H1 (cell line): ENCODE results near the gene HS3ST6. TPM values are rescaled to one million over a fixed set of nuclear protein-coding genes. Genes with fewer than 3 reads are reported as not detected.
A peak's percentile ranks its signal among the peaks of the same experiment; 100 is the strongest.

ENCODE experiments used
- CTCF ChIA-PET: fragments of 300-600 bp; sonication (Branson Sonifier 250); formaldehyde crosslinking; loops from one replicate; lab custom pipeline; 2021; ENCODE audit not compliant: partially characterized antibody; lab: Charles Lee
- POLR2A ChIA-PET: fragments of 300-600 bp; sonication (Branson Sonifier 250); formaldehyde crosslinking; loops from one replicate; lab custom pipeline; 2021; ENCODE audit warnings: inconsistent platforms; ENCODE audit not compliant: partially characterized antibody; lab: Charles Lee
- DNase-seq, 2 experiments: peaks; one replicate each; pipeline versions ENCODE4 v3.0.0 to v3.0.0-alpha.2; 2010 to 2022; ENCODE audit warnings: low spot score in 2 of 2, low read depth in 1 of 2, mixed read lengths in 1 of 2
- FAIRE-seq: peaks from 2 replicates; lab custom pipeline; 2011; peaks lifted over from hg19 to GRCh38; lab: Jason Lieb, UNC
- H2AFZ ChIP-seq: 2 replicates; pipeline ENCODE4 v1.8.1; 2012; ENCODE audit warnings: low read length, inconsistent platforms
- H2AK5ac ChIP-seq: 2 replicates; pipeline ENCODE4 v1.6.1; 2013; ENCODE audit warnings: low read depth, low read length
- H2BK120ac ChIP-seq: replicated peaks from 2 replicates; pipeline ENCODE3; 2013; ENCODE audit warnings: low read depth, low read length, inconsistent platforms
- H2BK12ac ChIP-seq: 2 replicates; pipeline ENCODE4 v1.6.1; 2013; ENCODE audit warnings: low read depth, low read length
- H2BK15ac ChIP-seq: 2 replicates; pipeline ENCODE4 v1.6.1; 2013; ENCODE audit warnings: low read length
- H2BK20ac ChIP-seq: 2 replicates; pipeline ENCODE4 v1.6.1; 2013; ENCODE audit warnings: low read length
- H2BK5ac ChIP-seq: 2 replicates; pipeline ENCODE4 v1.6.1; 2013; ENCODE audit warnings: low read depth, low read length
- H3K14ac ChIP-seq: 2 replicates; pipeline ENCODE4 v1.6.1; 2013; ENCODE audit warnings: inconsistent platforms; ENCODE audit not compliant: insufficient read length
- H3K18ac ChIP-seq: 2 replicates; pipeline ENCODE4 v1.6.1; 2013; ENCODE audit warnings: low read length; ENCODE audit errors: extremely low read depth
- H3K23ac ChIP-seq: 2 replicates; pipeline ENCODE4 v1.6.1; 2013; ENCODE audit warnings: inconsistent platforms; ENCODE audit not compliant: insufficient read length
- H3K23me2 ChIP-seq: 2 replicates; pipeline ENCODE4 v1.6.1; 2013; ENCODE audit warnings: low read depth, low read length
- H3K27ac ChIP-seq: 2 replicates; pipeline ENCODE4 v1.6.1; 2011; ENCODE audit warnings: low read depth, low read length, inconsistent platforms
- H3K27me3 ChIP-seq, 4 experiments: replicated peaks in 1 of 4; 1 replicate in 1 of 4; 2 replicates in 3 of 4; pipeline versions ENCODE4 v1.6.1 to v1.8.1; 2011 to 2013; ENCODE audit warnings: low read length in 3 of 4, mild to moderate bottlenecking in 3 of 4, inconsistent platforms in 2 of 4, mixed read lengths in 2 of 4, moderate library complexity in 1 of 4; ENCODE audit not compliant: control insufficient read depth in 3 of 4, insufficient read depth in 3 of 4; ENCODE audit errors: extremely low read depth in 1 of 4
- H3K36me3 ChIP-seq, 4 experiments: 2 replicates each; pipeline versions ENCODE4 v1.6.1 to v1.8.1; 2011 to 2013; ENCODE audit warnings: mild to moderate bottlenecking in 4 of 4, low read length in 3 of 4, moderate library complexity in 2 of 4, control low read depth in 1 of 4, inconsistent platforms in 1 of 4; ENCODE audit not compliant: insufficient read depth in 4 of 4, control insufficient read depth in 2 of 4
- H3K4ac ChIP-seq: replicated peaks from 2 replicates; pipeline ENCODE3; 2013; ENCODE audit warnings: low read length, low read depth, mixed read lengths, inconsistent platforms; ENCODE audit not compliant: insufficient read length
- H3K4me1 ChIP-seq, 4 experiments: replicated peaks in 1 of 4; 1 replicate in 1 of 4; 2 replicates in 3 of 4; pipeline versions ENCODE4 v1.6.1 to v1.8.1; 2011 to 2013; ENCODE audit warnings: low read length in 3 of 4, inconsistent platforms in 2 of 4, mixed read lengths in 1 of 4; ENCODE audit not compliant: insufficient read depth in 4 of 4, control insufficient read depth in 3 of 4
- H3K4me2 ChIP-seq, 2 experiments: 2 replicates each; pipeline versions ENCODE4 v1.6.1 to v1.8.1; 2011 to 2013; ENCODE audit warnings: low read depth in 2 of 2, low read length in 2 of 2, control low read depth in 1 of 2, inconsistent platforms in 1 of 2, mild to moderate bottlenecking in 1 of 2; ENCODE audit not compliant: insufficient read depth in 1 of 2
- H3K4me3 ChIP-seq, 4 experiments: fragments of 200-600, 300-600 bp in 1 of 4; sonication (generic), shearing (Covaris generic), sonication (Bioruptor Twin) in 1 of 4; 2 replicates each; pipeline versions ENCODE4 v1.5.1 to v1.8.1; 2011 to 2016; ENCODE audit warnings: low read length in 4 of 4, low read depth in 3 of 4, control low read depth in 2 of 4, inconsistent platforms in 2 of 4, mild to moderate bottlenecking in 2 of 4, mixed read lengths in 1 of 4, moderate library complexity in 1 of 4; ENCODE audit not compliant: insufficient read depth in 2 of 4; ENCODE audit errors: extremely low read depth in 1 of 4
- H3K56ac ChIP-seq: replicated peaks from 2 replicates; pipeline ENCODE3; 2013; ENCODE audit warnings: low read depth, mild to moderate bottlenecking, mixed read lengths, low read length, inconsistent platforms; ENCODE audit not compliant: insufficient read length
- H3K79me1 ChIP-seq: 2 replicates; pipeline ENCODE4 v1.6.1; 2013; ENCODE audit warnings: low read depth, low read length, control low read depth
- H3K79me2 ChIP-seq, 2 experiments: 2 replicates each; pipeline versions ENCODE4 v1.6.1 to v1.8.1; 2012 to 2013; ENCODE audit warnings: low read length in 2 of 2, mild to moderate bottlenecking in 2 of 2, inconsistent platforms in 1 of 2; ENCODE audit not compliant: insufficient read depth in 2 of 2, control insufficient read depth in 1 of 2
- H3K9ac ChIP-seq, 4 experiments: replicated peaks in 1 of 4; 1 replicate in 1 of 4; 2 replicates in 3 of 4; pipeline versions ENCODE4 v1.6.1 to v1.8.1; 2011 to 2013; ENCODE audit warnings: low read depth in 3 of 4, low read length in 3 of 4, control low read depth in 2 of 4, mild to moderate bottlenecking in 2 of 4, moderate library complexity in 2 of 4, inconsistent platforms in 1 of 4; ENCODE audit errors: extremely low read depth in 1 of 4
- H3K9me3 ChIP-seq, 2 experiments: 2 replicates each; pipeline versions ENCODE4 v1.6.1 to v1.8.1; 2012 to 2013; ENCODE audit warnings: mild to moderate bottlenecking in 2 of 2, moderate library complexity in 2 of 2, control low read depth in 1 of 2, inconsistent platforms in 1 of 2, low read depth in 1 of 2, low read length in 1 of 2, mixed read lengths in 1 of 2; ENCODE audit not compliant: insufficient read depth in 2 of 2
- H4K20me1 ChIP-seq, 2 experiments: replicated peaks in 1 of 2; 2 replicates each; pipeline versions ENCODE3 to v1.8.1; 2011 to 2013; ENCODE audit warnings: inconsistent platforms in 2 of 2, low read length in 2 of 2, mild to moderate bottlenecking in 1 of 2; ENCODE audit not compliant: insufficient read depth in 2 of 2, control insufficient read depth in 1 of 2
- H4K5ac ChIP-seq: 2 replicates; pipeline ENCODE4 v1.6.1; 2013; ENCODE audit warnings: low read length, low read depth, mixed read lengths, inconsistent platforms; ENCODE audit not compliant: insufficient read length
- H4K8ac ChIP-seq: 2 replicates; pipeline ENCODE4 v1.8.0; 2013; ENCODE audit warnings: mild to moderate bottlenecking, moderate library complexity, low read length, inconsistent platforms; ENCODE audit not compliant: insufficient read depth; ENCODE audit errors: extremely low read depth
- H4K91ac ChIP-seq: replicated peaks from 2 replicates; pipeline ENCODE3; 2013; ENCODE audit warnings: low read length, mixed read lengths, inconsistent platforms; ENCODE audit not compliant: insufficient read length
- ATF2 ChIP-seq: IDR thresholded peaks from 2 replicates; pipeline ENCODE4 v1.6.1; 2012; ENCODE audit warnings: low read length, inconsistent platforms
- CTBP2 ChIP-seq: IDR thresholded peaks from 2 replicates; pipeline ENCODE4 v1.7.0; 2011; ENCODE audit warnings: borderline replicate concordance, mild to moderate bottlenecking, moderate library complexity, mixed read lengths, low read length; ENCODE audit not compliant: insufficient read depth, insufficient read length
- POLR2AphosphoS5 ChIP-seq: IDR thresholded peaks from 2 replicates; pipeline ENCODE4 v1.6.1; 2011; ENCODE audit warnings: low read depth, low read length
- SIRT6 ChIP-seq: IDR thresholded peaks from one replicate; pipeline ENCODE4 v1.7.1; 2012; ENCODE audit warnings: low read length, inconsistent platforms
- SIX5 ChIP-seq: IDR thresholded peaks from 2 replicates; pipeline ENCODE4 v1.6.1; 2011; ENCODE audit warnings: mild to moderate bottlenecking, low read depth, low read length
- SUZ12 ChIP-seq: fragments of 200-600 bp; sonication (generic); IDR thresholded peaks from 2 replicates; pipeline ENCODE4 v1.6.1; 2012; ENCODE audit warnings: mild to moderate bottlenecking, inconsistent platforms, low read length, moderate library complexity, mixed read lengths
- TEAD4 ChIP-seq: IDR thresholded peaks from 2 replicates; pipeline ENCODE4 v1.6.1; 2012; ENCODE audit warnings: low read depth, low read length, inconsistent platforms, mixed read lengths
- YY1 ChIP-seq: IDR thresholded peaks from 2 replicates; pipeline ENCODE4 v1.6.1; 2011; ENCODE audit warnings: low read depth, mild to moderate bottlenecking, low read length
- WGBS, 2 experiments: shearing (Covaris generic) in 1 of 2; methylation state at CpG; one replicate each; pipeline versions ENCODE4 v1.1.6 to v1.1.7; 2013 to 2015; ENCODE audit warnings: low lambda C conversion rate in 2 of 2, mixed read lengths in 2 of 2, inconsistent platforms in 1 of 2, low coverage in 1 of 2, missing lambda C conversion rate in 1 of 2; ENCODE audit not compliant: insufficient replicate concordance in 2 of 2, insufficient coverage in 1 of 2, insufficient read length in 1 of 2; ENCODE audit errors: extremely low coverage in 1 of 2, missing lambda C conversion rate in 1 of 2; 5-methylcytosine and 5-hydroxymethylcytosine counted together
- polyA plus RNA-seq, 7 experiments: library from polyadenylated mRNA; depleted of rRNA in 3 of 7; stranded (reverse) in 5 of 7; unstranded in 2 of 7; fragments of >200 nt in 5 of 7; fragments of 200-250 nt in 2 of 7; gene quantifications; 1 replicate in 5 of 7; 2 replicates in 1 of 7; 4 replicates in 1 of 7; pipeline versions ENCODE4 v1.2.1 to v1.2.3, GENCODE V29; 2011 to 2013; ENCODE audit warnings: missing spikeins in 2 of 7, mixed read lengths in 2 of 7
- total RNA-seq: library from RNA; stranded (reverse); fragmentation: NEBNext Ultra II Directional; extraction: Animal tissue kit (Norgen Biotek cat#: 25700); gene quantifications from 2 replicates; pipeline ENCODE4 v1.2.1, GENCODE V29; 2021
- TF ChIP-seq, protein P1 (sequence below): IDR thresholded peaks from 2 replicates; pipeline ENCODE4 v1.6.1; 2012; ENCODE audit warnings: inconsistent platforms

HS3ST6 gene
- total and polyA plus RNA-seq, 2 of the 8 experiments (the other 6 are each of a cell fraction or from before 2014, with no cell fraction given) = 0.36 to 0.39 TPM

DNA sequence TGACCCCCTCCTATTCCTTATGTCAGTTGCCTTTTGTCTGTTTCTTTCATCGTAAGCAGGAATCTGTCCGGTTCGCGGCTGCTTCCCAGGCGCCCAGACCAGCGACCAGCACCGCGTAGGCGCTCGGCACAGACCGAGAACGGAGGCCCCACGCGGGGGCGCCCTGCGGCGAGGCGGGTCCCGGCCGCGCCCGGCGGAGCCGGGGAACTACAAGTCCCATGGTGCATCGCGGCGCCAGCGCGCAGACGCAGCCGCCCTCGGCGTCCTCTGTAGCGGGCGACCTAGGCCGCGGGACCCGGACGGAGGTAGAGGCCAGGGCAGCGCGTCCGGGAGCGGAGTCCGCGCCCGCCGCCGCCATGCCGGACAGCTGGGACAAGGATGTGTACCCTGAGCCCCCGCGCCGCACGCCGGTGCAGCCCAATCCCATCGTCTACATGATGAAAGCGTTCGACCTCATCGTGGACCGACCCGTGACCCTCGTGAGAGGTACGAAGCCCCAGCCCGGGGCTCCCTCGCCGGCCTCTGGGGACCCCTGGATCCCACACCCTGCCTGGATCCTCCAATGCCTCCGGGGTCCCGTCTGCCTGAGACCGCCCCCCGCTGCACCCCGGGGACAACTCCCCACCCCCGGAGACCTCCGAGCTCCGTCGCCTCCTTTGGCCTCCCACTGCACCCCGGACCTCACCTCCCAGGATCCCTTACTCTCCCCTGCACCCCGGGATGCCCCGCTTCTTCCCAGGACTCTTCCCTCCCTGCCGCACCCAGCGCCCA, 41.2 kb upstream of the HS3ST6 start, which contains the start of gene NDUFB10:
NDUFB10 (plus strand) TSS at position 270 of the 771 bp plus-strand sequence; CDS start at position 357, 87 bp downstream.
- Histone ChIP-seq H3K4me2 (peak within 1 kb of the TSS; percentile 62 to 99), H2BK20ac (no peak within 1 kb of the TSS), H2BK5ac (peak within 1 kb of the TSS; percentile 73; the same call in 1 of the 2 replicates), H4K8ac (peak within 1 kb of the TSS; percentile 16; the same call in 1 of the 2 replicates), H3K79me1 (peaks cover 4% of the 10 kb centered on the region), H3K4me3 (peak within 1 kb of the TSS; percentile 78 to 93 (median 86)), H4K20me1 (peaks cover 10 to 17% of the 10 kb centered on the region in 2 experiments), H3K36me3 (peaks cover 17 to 34% (median 28%) of the 10 kb centered on the region in 4 experiments), H2AFZ (peak within 1 kb of the TSS; percentile 31; the same call in 1 of the 2 replicates), H3K79me2 (peaks cover 10 to 27% of the 10 kb centered on the region in 2 experiments), H2AK5ac (0 out of 2 replicates have a peak within 1 kb of the TSS, but pooled peaks have one; percentile 10), H2BK15ac (peak within 1 kb of the TSS; percentile 72; the same call in 1 of the 2 replicates), H3K23ac (no peak within 1 kb of the TSS), H4K91ac (peak within 1 kb of the TSS; percentile 76), H3K23me2 (peaks cover 14% of the 10 kb centered on the region), H3K27ac (peak within 1 kb of the TSS; percentile 55), H2BK120ac (no peak within 1 kb of the TSS), H3K9me3 (no peaks in the 10 kb centered on the region), H3K27me3 (peaks cover 0 to 2% (median 0%) of the 10 kb centered on the region in 4 experiments; a peak in 3 of 7 replicates), H3K9ac (peak within 1 kb of the TSS; percentile 70 to 87 (median 86)), H4K5ac (peak within 1 kb of the TSS; percentile 96), H3K14ac (no peak within 1 kb of the TSS), H2BK12ac (peak within 1 kb of the TSS; percentile 50; the same call in 1 of the 2 replicates), H3K4me1 (peaks cover 0 to 16% (median under 1%) of the 10 kb centered on the region in 4 experiments; a peak in 4 of 7 replicates), H3K56ac (peak within 1 kb of the TSS; percentile 95), H3K4ac (peak within 1 kb of the TSS; percentile 76), H3K18ac (peak within 1 kb of the TSS; percentile 98)
- ChIA-PET CTCF (interaction anchor here (1.3 to 2.2 kb wide), 4 partner anchors 11 to 93 kb away, joined by 3 to 8 read pairs (median 6); partner anchors contain the start of gene TBL3), POLR2A (interaction anchor here (0.7 to 19.8 kb wide), 10 partner anchors 6 to 195 kb away, joined by 3 to 736 read pairs (median 10); partner anchors contain the start of genes FAHD1, GFER, HAGH and MSRB1)
- FAIRE-seq (no peak), DNase-seq (peak; percentile 76 to 96)
- WGBS, 2 experiments = 2% methylated on average over 49 of the region's 79 CpGs; no CpG with 5 or more reads in 1 of the 2 experiments
- TF ChIP-seq YY1 (peak; percentile 86), POLR2AphosphoS5 (peak; percentile 94), CTBP2 (no peak), TEAD4 (no peak), SUZ12 (no peak), SIRT6 (no peak), ATF2 (no peak), SIX5 (peak; percentile 74)
- TF ChIP-seq, protein P1, sequence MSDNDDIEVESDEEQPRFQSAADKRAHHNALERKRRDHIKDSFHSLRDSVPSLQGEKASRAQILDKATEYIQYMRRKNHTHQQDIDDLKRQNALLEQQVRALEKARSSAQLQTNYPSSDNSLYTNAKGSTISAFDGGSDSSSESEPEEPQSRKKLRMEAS = peak; percentile 58
